Neural progenitor cell (in vitro differentiated cells): ENCODE results near the gene RBM8A. TPM values are rescaled to one million over a fixed set of nuclear protein-coding genes. Genes with fewer than 3 reads are reported as not detected.

Source experiments
- DNase-seq: peaks from one replicate; pipeline ENCODE4 v3.0.0-alpha.2; 2016; ENCODE audit warnings: low spot score
- H2AFZ ChIP-seq: fragments of 200-600 bp; sonication (generic); replicated peaks from 2 replicates; pipeline ENCODE4 v1.6.1; 2016; ENCODE audit warnings: antibody characterized with exemption
- H3F3A ChIP-seq: fragments of 200-600 bp; sonication (generic); 2 replicates; pipeline ENCODE4 v1.6.1; 2016; ENCODE audit warnings: antibody characterized with exemption, low read depth
- H3K27ac ChIP-seq: fragments of 200-600 bp; sonication (generic); 2 replicates; pipeline ENCODE4 v1.5.1; 2016; ENCODE audit warnings: mild to moderate bottlenecking
- H3K27me3 ChIP-seq: fragments of 200-600 bp; sonication (generic); 2 replicates; pipeline ENCODE4 v1.6.1; 2016; ENCODE audit warnings: mild to moderate bottlenecking, moderate library complexity
- H3K36me3 ChIP-seq: fragments of 200-600 bp; sonication (generic); 2 replicates; pipeline ENCODE4 v1.5.1; 2016
- H3K4me1 ChIP-seq: fragments of 200-600 bp; sonication (generic); 2 replicates; pipeline ENCODE4 v1.6.1; 2016; ENCODE audit warnings: mixed run types
- H3K4me2 ChIP-seq: fragments of 200-600 bp; sonication (generic); 2 replicates; pipeline ENCODE4 v1.6.1; 2016
- H3K4me3 ChIP-seq: fragments of 200-600 bp; sonication (generic); 2 replicates; pipeline ENCODE4 v1.5.1; 2016
- H3K79me2 ChIP-seq: fragments of 200-600 bp; sonication (generic); 2 replicates; pipeline ENCODE4 v1.6.1; 2016; ENCODE audit warnings: low read depth
- H3K9ac ChIP-seq: fragments of 200-600 bp; sonication (generic); 2 replicates; pipeline ENCODE4 v1.6.1; 2016
- H3K9me3 ChIP-seq: fragments of 200-600 bp; sonication (generic); 2 replicates; pipeline ENCODE4 v1.5.1; 2016; ENCODE audit warnings: low read depth
- H4K20me1 ChIP-seq: fragments of 200-600 bp; sonication (generic); 2 replicates; pipeline ENCODE4 v1.6.1; 2016; ENCODE audit warnings: low read depth
- H3K27ac Mint-ChIP-seq: 3 replicates; pipeline ENCODE4 v1.8.0; 2021; ENCODE audit warnings: mixed read lengths
- H3K27me3 Mint-ChIP-seq: 2 replicates; pipeline ENCODE4 v1.8.0; 2022; ENCODE audit warnings: low read depth, mild to moderate bottlenecking, inconsistent platforms, moderate library complexity, mixed read lengths; ENCODE audit not compliant: insufficient read depth
- H3K36me3 Mint-ChIP-seq: 3 replicates; pipeline ENCODE4 v1.8.0; 2021; ENCODE audit warnings: mixed read lengths
- H3K4me1 Mint-ChIP-seq: 3 replicates; pipeline ENCODE4 v1.8.0; 2021; ENCODE audit warnings: mixed read lengths
- H3K4me3 Mint-ChIP-seq: 3 replicates; pipeline ENCODE4 v1.8.0; 2021; ENCODE audit warnings: mild to moderate bottlenecking, moderate library complexity, mixed read lengths
- H3K9me3 Mint-ChIP-seq: 3 replicates; pipeline ENCODE4 v1.8.0; 2020; ENCODE audit warnings: mixed read lengths
- EZH2 ChIP-seq: fragments of 200-600 bp; sonication (generic); IDR thresholded peaks from 2 replicates; pipeline ENCODE4 v1.6.1; 2017; ENCODE audit warnings: antibody characterized with exemption, mild to moderate bottlenecking, moderate library complexity
- EZH2phosphoT487 ChIP-seq: fragments of 200-600 bp; sonication (generic); IDR thresholded peaks from 2 replicates; pipeline ENCODE4 v1.6.1; 2017; ENCODE audit warnings: antibody characterized with exemption
- total RNA-seq: library from RNA; depleted of rRNA; stranded (reverse); fragments of >200 nt; gene quantifications from 2 replicates; pipeline ENCODE4 v1.2.3, GENCODE V29; 2015; ENCODE audit warnings: low replicate concordance
- TF ChIP-seq, protein P1 (sequence below): fragments of 200-600 bp; sonication (generic); IDR thresholded peaks from 2 replicates; pipeline ENCODE4 v1.5.1; 2017; ENCODE audit warnings: antibody characterized with exemption, mild to moderate bottlenecking

Gene RBM8A
- total RNA-seq, 1 donor from 2014 or later: 320 TPM

GRCh38 chr1:145895471-145895870, 31.8 kb downstream of the RBM8A start:
- no peaks in the 10 kb centered on the region for H3K79me2 ChIP-seq
- H3K36me3 ChIP-seq: no peaks in the 10 kb centered on the region
- no peak overlapping the region for H3K27ac ChIP-seq
- Mint-ChIP-seq H3K4me1 (peaks cover 34% of the 10 kb centered on the region), H3K27me3 (peaks cover 16% of the 10 kb centered on the region), H3K36me3 (no peaks in the 10 kb centered on the region), H3K27ac (no peak overlapping the region), H3K4me3 (no peak overlapping the region), H3K9me3 (no peaks in the 10 kb centered on the region)
- no peak overlapping the region for H2AFZ ChIP-seq
- no peak overlapping the region for H3K4me2 ChIP-seq
- TF ChIP-seq EZH2 (no peak), EZH2phosphoT487 (no peak)
- TF ChIP-seq, protein P1, sequence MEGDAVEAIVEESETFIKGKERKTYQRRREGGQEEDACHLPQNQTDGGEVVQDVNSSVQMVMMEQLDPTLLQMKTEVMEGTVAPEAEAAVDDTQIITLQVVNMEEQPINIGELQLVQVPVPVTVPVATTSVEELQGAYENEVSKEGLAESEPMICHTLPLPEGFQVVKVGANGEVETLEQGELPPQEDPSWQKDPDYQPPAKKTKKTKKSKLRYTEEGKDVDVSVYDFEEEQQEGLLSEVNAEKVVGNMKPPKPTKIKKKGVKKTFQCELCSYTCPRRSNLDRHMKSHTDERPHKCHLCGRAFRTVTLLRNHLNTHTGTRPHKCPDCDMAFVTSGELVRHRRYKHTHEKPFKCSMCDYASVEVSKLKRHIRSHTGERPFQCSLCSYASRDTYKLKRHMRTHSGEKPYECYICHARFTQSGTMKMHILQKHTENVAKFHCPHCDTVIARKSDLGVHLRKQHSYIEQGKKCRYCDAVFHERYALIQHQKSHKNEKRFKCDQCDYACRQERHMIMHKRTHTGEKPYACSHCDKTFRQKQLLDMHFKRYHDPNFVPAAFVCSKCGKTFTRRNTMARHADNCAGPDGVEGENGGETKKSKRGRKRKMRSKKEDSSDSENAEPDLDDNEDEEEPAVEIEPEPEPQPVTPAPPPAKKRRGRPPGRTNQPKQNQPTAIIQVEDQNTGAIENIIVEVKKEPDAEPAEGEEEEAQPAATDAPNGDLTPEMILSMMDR: no peak
- DNase-seq: no peak
- H3K4me1 ChIP-seq: peaks cover 7% of the 10 kb centered on the region
- no peaks in the 10 kb centered on the region for H3K27me3 ChIP-seq
- no peaks in the 10 kb centered on the region for H3F3A ChIP-seq
- H3K9me3 ChIP-seq: no peaks in the 10 kb centered on the region
- no peaks in the 10 kb centered on the region for H4K20me1 ChIP-seq
- H3K4me3 ChIP-seq: no peak overlapping the region
- H3K9ac ChIP-seq: no peak overlapping the region

GRCh38 chr1:145893306-145894055, 33.8 kb downstream of the RBM8A start:
- H4K20me1 ChIP-seq: no peaks in the 10 kb centered on the region
- H3K27ac Mint-ChIP-seq: no peak overlapping the region
- no peaks in the 10 kb centered on the region for H3K27me3 ChIP-seq
- no peaks in the 10 kb centered on the region for H3K36me3 Mint-ChIP-seq
- TF ChIP-seq, protein P1: no peak
- no peak for TF ChIP-seq EZH2phosphoT487
- no peak for TF ChIP-seq EZH2
- no peak overlapping the region for H3K4me3 ChIP-seq
- H3K27ac ChIP-seq: no peak overlapping the region
- no peak overlapping the region for H3K9ac ChIP-seq
- H3K27me3 Mint-ChIP-seq: peaks cover 10% of the 10 kb centered on the region
- no peaks in the 10 kb centered on the region for H3K36me3 ChIP-seq
- H2AFZ ChIP-seq: no peak overlapping the region
- H3K79me2 ChIP-seq: no peaks in the 10 kb centered on the region
- H3K9me3 Mint-ChIP-seq: no peaks in the 10 kb centered on the region
- no peak overlapping the region for H3K4me2 ChIP-seq
- no peaks in the 10 kb centered on the region for H3F3A ChIP-seq
- H3K9me3 ChIP-seq: no peaks in the 10 kb centered on the region
- peaks cover 25% of the 10 kb centered on the region for H3K4me1 Mint-ChIP-seq
- no peak for DNase-seq
- H3K4me1 ChIP-seq: peaks cover 7% of the 10 kb centered on the region
- H3K4me3 Mint-ChIP-seq: no peak overlapping the region

DNA sequence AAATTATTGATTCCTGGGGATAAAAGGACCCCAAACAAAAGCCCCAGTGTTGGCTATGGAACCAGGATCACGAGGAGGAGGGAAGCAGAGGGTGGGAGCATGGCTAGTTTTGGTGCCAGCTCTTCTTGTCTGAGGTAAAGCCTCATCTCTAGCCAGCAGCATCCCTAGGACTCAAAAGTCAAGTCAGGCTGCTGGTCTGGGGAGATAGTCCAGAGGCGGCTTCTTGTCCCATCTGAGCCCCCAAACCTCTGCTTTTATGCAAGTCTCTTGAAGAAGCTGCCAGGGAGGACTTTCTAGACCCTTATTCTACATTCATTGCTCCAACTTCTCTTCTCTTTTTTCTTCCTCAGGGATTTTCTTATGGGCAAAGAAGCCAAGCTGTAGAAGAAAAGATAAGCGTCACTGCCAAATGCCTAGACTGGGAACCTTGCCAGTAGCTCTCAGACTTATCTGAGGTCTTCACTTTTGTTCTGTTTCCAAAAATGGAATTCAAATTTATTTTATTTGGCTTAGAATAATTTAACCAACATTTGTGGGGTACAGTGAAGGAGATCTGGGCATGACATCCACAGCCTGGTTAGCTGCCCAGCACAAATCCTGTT, 34.7 kb downstream of the RBM8A start:
- no peak for DNase-seq
- peak overlapping the region; percentile 27 for H3K4me3 ChIP-seq
- no peak overlapping the region for H3K27ac ChIP-seq
- no peaks in the 10 kb centered on the region for H3K79me2 ChIP-seq
- no peaks in the 10 kb centered on the region for H3K9me3 ChIP-seq
- H3K27me3 ChIP-seq: peaks cover 4% of the 10 kb centered on the region
- peaks cover 25% of the 10 kb centered on the region for H3K4me1 Mint-ChIP-seq
- H3K4me1 ChIP-seq: peaks cover 7% of the 10 kb centered on the region
- no peaks in the 10 kb centered on the region for H3K36me3 Mint-ChIP-seq
- peak overlapping the region; percentile 56 for H3K4me3 Mint-ChIP-seq
- H3K9ac ChIP-seq: no peak overlapping the region
- H4K20me1 ChIP-seq: no peaks in the 10 kb centered on the region
- no peaks in the 10 kb centered on the region for H3K36me3 ChIP-seq
- H3K27ac Mint-ChIP-seq: peak overlapping the region; percentile 88
- TF ChIP-seq EZH2phosphoT487: no peak
- TF ChIP-seq, protein P1: no peak
- TF ChIP-seq EZH2: no peak
- H2AFZ ChIP-seq: peak overlapping the region; percentile 100
- peaks cover 10% of the 10 kb centered on the region for H3K27me3 Mint-ChIP-seq
- H3F3A ChIP-seq: no peaks in the 10 kb centered on the region
- H3K4me2 ChIP-seq: peak overlapping the region; percentile 74
- no peaks in the 10 kb centered on the region for H3K9me3 Mint-ChIP-seq
